GM18861 (cell line): ENCODE data around the gene YIPF5.

ENCODE experiments used
- ATAC-seq: cut with Tn5 transposase; IDR thresholded peaks from one replicate; pipeline ENCODE4 v1.9.1; 2021; ENCODE audit not compliant: unreplicated experiment

Gene YIPF5

GRCh38 chr5:144128844-144129243, 41.6 kb downstream of the YIPF5 start:
- ATAC-seq, result no peak

DNA sequence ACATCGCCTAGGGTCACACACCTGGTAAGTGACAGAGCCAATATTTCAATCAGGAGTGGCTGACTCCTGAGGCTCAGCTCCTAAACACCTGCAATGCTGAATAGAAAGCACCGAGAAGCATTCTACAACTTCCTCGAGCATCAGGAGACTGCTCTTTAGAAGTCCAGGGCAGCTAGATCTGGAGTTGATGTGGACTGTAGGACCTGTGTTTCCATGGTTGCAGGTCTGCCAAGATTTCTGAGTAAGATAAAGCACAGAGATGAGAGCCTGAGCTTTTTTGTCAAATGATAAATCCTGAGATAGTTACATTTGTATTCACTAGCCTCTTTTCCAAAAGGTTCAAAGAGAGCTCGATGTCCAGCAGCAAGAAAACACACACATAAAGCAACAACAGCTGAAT, 43.8 kb downstream of the YIPF5 start:
- no peak for ATAC-seq

GRCh38 chr5:144125163-144125726, 45.2 kb downstream of the YIPF5 start:
- no peak for ATAC-seq

GRCh38 chr5:144122641-144123040, 47.8 kb downstream of the YIPF5 start:
- ATAC-seq, result no peak

DNA sequence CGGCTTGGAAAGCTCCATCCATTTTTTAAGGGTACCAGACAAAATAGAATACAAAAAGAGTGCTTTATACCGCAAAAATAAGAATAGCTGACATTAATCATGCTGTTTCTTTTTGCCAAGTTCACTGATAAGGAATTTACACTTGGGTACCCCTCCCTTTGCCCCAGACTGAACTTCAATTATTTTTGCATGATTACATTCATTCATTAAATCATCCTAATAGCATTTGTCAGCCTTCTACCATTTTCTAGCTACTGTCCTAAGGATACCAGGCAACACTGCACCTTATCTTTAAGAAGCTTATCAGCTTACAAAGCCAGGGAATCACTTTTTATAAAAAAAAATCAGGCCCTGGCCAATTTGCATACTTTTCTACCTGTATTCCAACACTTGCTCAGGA, 48.4 kb downstream of the YIPF5 start:
- ATAC-seq, result no peak

GRCh38 chr5:144121577-144121976, 48.9 kb downstream of the YIPF5 start:
- ATAC-seq, result no peak

- ATAC-seq, result no peak
Observed at GRCh38 chr5:144120661-144121180, 49.7 kb downstream of the YIPF5 start.

GRCh38 chr5:144117412-144117811, 53.0 kb downstream of the YIPF5 start:
- ATAC-seq, result no peak

DNA sequence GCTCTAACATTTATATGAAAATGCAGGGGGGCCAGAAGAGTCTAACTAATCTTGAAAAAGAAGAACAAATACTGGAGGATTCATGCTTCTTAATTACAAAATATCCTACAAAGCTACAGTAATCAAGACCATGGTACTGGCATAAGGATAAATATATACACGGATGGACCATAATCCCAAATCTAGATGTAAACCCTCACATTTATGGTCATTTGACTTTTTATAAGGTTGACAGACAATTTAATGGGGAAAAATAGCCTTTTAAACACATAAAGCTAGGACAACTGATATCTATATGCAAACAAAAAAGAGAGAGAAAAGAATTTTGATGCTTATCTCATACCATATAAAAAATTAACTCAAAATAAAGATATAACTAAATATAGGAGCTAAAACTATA, 55.9 kb downstream of the YIPF5 start:
- no peak for ATAC-seq
